HL-60 (cell line): ENCODE measurements around the gene CD44.

Source experiments
- DNase-seq, 2 experiments: peaks; one replicate each; pipeline ENCODE4 v3.0.0-alpha.2; 2010 to 2020; ENCODE audit warnings: low read depth in 1 of 2, low spot score in 1 of 2
- H3K27ac ChIP-seq: fragments of 250-450 bp; sonication (Bioruptor Pico); replicated peaks from 2 replicates; pipeline ENCODE4 v1.5.1; 2020; ENCODE audit warnings: mild to moderate bottlenecking, moderate library complexity
- H3K27me3 ChIP-seq: fragments of 250-450 bp; sonication (Bioruptor Pico); 2 replicates; pipeline ENCODE4 v1.5.1; 2021; ENCODE audit warnings: mild to moderate bottlenecking, moderate library complexity; ENCODE audit not compliant: insufficient read depth, poor library complexity, severe bottlenecking
- H3K4me3 ChIP-seq: replicated peaks from 2 replicates; pipeline ENCODE4 v1.5.1; 2011; ENCODE audit warnings: mild to moderate bottlenecking, control low read depth, low read length; ENCODE audit not compliant: insufficient read depth
- GABPA ChIP-seq: IDR thresholded peaks from 2 replicates; pipeline ENCODE4 v1.6.1; 2012; ENCODE audit warnings: low read depth
- POLR2AphosphoS5 ChIP-seq: IDR thresholded peaks from 2 replicates; pipeline ENCODE4 v1.6.1; 2012; ENCODE audit warnings: low read depth
- SPI1 ChIP-seq: IDR thresholded peaks from 2 replicates; pipeline ENCODE4 v1.6.1; 2012; ENCODE audit warnings: low read depth, mild to moderate bottlenecking, borderline replicate concordance
- TF ChIP-seq, protein P1 (sequence below): IDR thresholded peaks from 2 replicates; pipeline ENCODE4 v1.6.1; 2012; ENCODE audit warnings: low read depth; ENCODE audit not compliant: insufficient replicate concordance
- TF ChIP-seq, protein P2 (sequence below): IDR thresholded peaks from one replicate; pipeline ENCODE4 v1.5.1; 2011; ENCODE audit warnings: low read length, control low read depth, inconsistent platforms; ENCODE audit not compliant: insufficient read depth

Gene CD44

DNA sequence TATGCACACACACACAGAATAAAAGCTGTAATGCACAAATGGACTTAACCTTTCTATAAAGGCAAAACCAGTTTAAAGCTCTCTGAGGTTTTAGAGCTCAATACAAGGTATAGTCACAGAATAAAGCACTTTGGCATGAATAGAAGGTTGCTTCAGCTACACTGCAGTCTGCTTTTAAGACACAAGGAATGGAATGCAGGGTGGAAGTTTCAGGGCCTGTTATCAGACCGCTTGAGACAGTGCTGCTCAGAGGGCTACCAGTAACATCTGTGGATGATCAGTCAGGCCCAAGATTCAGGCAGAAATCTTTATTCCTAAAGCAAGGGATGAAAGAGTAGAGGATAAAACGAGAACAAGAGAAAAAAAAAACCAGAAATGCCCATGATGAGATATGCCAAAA lies 46.7 kb downstream of the CD44 start:
- DNase-seq, result no peak
- H3K27me3 ChIP-seq, result no peaks in the 10 kb centered on the region
- no peak overlapping the region for H3K4me3 ChIP-seq
- TF ChIP-seq POLR2AphosphoS5 (no peak), GABPA (no peak), SPI1 (no peak)
- TF ChIP-seq, protein P1, sequence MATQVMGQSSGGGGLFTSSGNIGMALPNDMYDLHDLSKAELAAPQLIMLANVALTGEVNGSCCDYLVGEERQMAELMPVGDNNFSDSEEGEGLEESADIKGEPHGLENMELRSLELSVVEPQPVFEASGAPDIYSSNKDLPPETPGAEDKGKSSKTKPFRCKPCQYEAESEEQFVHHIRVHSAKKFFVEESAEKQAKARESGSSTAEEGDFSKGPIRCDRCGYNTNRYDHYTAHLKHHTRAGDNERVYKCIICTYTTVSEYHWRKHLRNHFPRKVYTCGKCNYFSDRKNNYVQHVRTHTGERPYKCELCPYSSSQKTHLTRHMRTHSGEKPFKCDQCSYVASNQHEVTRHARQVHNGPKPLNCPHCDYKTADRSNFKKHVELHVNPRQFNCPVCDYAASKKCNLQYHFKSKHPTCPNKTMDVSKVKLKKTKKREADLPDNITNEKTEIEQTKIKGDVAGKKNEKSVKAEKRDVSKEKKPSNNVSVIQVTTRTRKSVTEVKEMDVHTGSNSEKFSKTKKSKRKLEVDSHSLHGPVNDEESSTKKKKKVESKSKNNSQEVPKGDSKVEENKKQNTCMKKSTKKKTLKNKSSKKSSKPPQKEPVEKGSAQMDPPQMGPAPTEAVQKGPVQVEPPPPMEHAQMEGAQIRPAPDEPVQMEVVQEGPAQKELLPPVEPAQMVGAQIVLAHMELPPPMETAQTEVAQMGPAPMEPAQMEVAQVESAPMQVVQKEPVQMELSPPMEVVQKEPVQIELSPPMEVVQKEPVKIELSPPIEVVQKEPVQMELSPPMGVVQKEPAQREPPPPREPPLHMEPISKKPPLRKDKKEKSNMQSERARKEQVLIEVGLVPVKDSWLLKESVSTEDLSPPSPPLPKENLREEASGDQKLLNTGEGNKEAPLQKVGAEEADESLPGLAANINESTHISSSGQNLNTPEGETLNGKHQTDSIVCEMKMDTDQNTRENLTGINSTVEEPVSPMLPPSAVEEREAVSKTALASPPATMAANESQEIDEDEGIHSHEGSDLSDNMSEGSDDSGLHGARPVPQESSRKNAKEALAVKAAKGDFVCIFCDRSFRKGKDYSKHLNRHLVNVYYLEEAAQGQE, result no peak
- TF ChIP-seq, protein P2, sequence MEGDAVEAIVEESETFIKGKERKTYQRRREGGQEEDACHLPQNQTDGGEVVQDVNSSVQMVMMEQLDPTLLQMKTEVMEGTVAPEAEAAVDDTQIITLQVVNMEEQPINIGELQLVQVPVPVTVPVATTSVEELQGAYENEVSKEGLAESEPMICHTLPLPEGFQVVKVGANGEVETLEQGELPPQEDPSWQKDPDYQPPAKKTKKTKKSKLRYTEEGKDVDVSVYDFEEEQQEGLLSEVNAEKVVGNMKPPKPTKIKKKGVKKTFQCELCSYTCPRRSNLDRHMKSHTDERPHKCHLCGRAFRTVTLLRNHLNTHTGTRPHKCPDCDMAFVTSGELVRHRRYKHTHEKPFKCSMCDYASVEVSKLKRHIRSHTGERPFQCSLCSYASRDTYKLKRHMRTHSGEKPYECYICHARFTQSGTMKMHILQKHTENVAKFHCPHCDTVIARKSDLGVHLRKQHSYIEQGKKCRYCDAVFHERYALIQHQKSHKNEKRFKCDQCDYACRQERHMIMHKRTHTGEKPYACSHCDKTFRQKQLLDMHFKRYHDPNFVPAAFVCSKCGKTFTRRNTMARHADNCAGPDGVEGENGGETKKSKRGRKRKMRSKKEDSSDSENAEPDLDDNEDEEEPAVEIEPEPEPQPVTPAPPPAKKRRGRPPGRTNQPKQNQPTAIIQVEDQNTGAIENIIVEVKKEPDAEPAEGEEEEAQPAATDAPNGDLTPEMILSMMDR, result no peak
- no peak overlapping the region for H3K27ac ChIP-seq

DNA sequence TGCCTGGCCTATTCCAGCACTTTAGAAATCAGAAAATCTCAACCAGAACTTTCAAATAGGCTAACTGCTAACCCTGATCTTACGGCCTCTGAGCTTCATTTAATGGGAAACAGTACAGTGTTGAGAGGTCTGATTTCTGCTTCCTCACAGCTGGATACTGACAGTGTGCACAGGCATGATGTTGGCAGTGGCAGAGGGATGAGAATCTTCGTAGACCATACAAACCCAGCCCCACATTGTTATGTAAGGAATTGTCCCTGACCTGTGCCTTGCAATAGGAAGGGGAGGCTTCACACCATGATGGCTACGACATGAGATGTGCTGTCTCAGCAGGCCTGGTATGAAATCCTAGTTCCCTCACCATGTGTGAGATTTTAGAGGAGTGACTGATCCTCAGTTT lies 49.0 kb downstream of the CD44 start:
- TF ChIP-seq, protein P2, result no peak
- Histone ChIP-seq H3K27me3 (no peaks in the 10 kb centered on the region), H3K4me3 (no peak overlapping the region), H3K27ac (no peak overlapping the region)
- DNase-seq, result no peak

DNA sequence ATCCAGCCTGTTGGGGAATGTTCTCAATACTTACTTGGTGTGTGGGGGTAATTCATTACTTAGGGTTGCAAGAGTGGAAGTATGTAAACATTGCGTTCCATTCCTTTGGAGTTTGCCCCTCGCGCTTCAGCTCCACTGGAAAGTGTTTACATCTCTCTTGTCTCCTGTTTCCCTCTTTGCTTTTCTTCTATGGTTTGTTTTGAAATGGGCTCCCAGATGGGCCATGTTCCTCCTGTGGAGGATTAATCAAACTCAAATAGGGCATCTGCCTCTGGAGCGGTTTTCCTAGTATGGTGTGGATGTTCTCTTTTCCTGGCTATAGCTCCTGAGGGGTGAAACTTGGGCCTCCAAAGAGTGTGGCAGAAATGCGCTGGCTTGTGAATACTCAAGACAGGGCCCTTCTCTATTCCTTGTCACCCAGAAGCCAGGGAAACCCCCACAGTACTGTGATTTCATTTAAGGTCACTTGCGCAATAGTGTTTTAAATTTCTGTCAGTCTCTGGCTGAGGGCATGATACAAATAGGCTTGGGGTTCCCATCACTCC lies 51.9 kb downstream of the CD44 start:
- no peak overlapping the region for H3K4me3 ChIP-seq
- no peaks in the 10 kb centered on the region for H3K27me3 ChIP-seq
- no peak overlapping the region for H3K27ac ChIP-seq
- TF ChIP-seq SPI1, result no peak
- TF ChIP-seq, protein P2, result no peak
- no peak for TF ChIP-seq GABPA
- TF ChIP-seq, protein P1, result no peak
- TF ChIP-seq POLR2AphosphoS5, result no peak
- DNase-seq, result no peak

DNA sequence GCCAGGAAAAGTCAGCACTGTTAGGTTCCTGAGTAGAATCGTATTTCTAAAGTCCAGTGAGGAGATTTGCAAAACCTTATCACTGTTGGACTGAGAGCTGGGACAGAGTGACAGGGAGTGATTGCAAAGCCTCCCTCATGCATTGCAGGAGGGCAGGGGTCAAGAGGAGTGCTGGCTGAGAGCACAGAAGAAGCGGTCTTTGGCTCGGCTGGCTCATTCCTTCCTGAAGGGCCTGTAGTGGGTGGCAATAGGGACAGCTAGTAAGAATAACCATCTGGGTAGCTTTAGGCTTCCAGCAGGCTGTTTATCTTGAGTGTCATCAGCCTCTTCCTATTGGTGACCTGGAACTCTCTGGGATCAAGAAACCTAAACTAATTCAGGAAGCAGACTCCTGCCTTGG lies 53.4 kb downstream of the CD44 start:
- Histone ChIP-seq H3K27ac (no peak overlapping the region), H3K27me3 (no peaks in the 10 kb centered on the region), H3K4me3 (no peak overlapping the region)
- TF ChIP-seq, protein P2, result no peak
- DNase-seq, result no peak
